Measurements from ENCODE around the gene TNFRSF11A. TPM values are rescaled to one million over a fixed set of nuclear protein-coding genes. Genes with fewer than 3 reads are reported as not detected.

TNFRSF11A gene
- total RNA-seq, result 3.3 and 3.5 TPM in 2 replicates

- DNase-seq (ENCODE audit: low read depth, low spot score), result no peak
Observed at GRCh38 chr18:62324917-62325805, at the start of gene TNFRSF11A. TNFRSF11A (plus strand) TSS chr18:62325310; CDS start chr18:62325353, 43 bp downstream.

GRCh38 chr18:62277045-62277444 is 48.1 kb upstream of the TNFRSF11A start:
- no peak for DNase-seq (ENCODE audit: low read depth, low spot score)

DNA sequence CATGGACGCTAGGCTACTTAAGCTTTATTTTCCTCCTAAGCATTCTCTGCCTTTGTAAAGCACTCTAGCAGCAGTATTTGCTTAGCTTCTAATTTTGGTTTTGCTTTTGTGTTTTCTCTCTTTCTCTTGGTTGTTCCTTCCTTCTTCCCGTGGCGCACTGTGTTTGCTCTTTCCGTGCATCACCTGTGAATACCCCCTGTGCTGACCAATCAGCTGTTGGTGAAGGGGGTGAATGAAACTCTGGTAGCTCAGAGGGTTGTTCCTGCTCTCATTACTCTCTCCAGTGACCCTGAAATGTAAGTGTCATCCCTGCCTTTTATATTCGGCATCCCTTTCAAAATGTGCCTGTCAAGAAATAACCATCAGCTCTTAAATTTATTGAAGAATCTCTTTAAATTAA is 45.5 kb upstream of the TNFRSF11A start:
- DNase-seq (ENCODE audit: low read depth, low spot score), result no peak

- no peak for DNase-seq (ENCODE audit: low read depth, low spot score)
Observed at GRCh38 chr18:62280058-62280457, 45.1 kb upstream of the TNFRSF11A start.

- DNase-seq (ENCODE audit: low read depth, low spot score), result no peak
Observed at GRCh38 chr18:62280786-62281185, 44.3 kb upstream of the TNFRSF11A start.

GRCh38 chr18:62281684-62282083 is 43.4 kb upstream of the TNFRSF11A start:
- peak; percentile 49 for DNase-seq (ENCODE audit: low read depth, low spot score)

GRCh38 chr18:62282188-62282629 is 42.9 kb upstream of the TNFRSF11A start:
- peak; percentile 7 for DNase-seq (ENCODE audit: low read depth, low spot score)

GRCh38 chr18:62284637-62285036 is 40.5 kb upstream of the TNFRSF11A start:
- DNase-seq (ENCODE audit: low read depth, low spot score), result no peak

DNA sequence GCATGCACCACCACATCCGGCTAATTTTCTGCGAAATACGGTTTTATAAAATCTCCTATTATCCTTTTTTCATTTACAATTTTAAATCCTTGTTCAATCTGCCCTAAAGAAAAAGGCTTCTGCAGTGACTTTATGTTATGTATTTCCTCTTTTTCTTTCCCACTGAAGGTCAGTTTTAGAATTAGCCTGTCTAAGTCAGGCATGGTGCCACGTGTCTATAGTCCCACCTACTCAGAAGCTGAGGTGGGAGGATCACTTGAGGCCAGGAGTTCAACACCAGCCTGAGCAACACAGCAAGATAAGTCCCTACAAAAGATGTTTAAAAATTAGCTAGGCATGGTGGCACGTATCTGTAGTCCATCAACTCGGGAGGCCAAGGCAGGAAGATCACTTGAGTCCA is 39.8 kb upstream of the TNFRSF11A start:
- no peak for DNase-seq (ENCODE audit: low read depth, low spot score)

GRCh38 chr18:62287781-62288664 is 37.1 kb upstream of the TNFRSF11A start:
- no peak for DNase-seq (ENCODE audit: low read depth, low spot score)

DNA sequence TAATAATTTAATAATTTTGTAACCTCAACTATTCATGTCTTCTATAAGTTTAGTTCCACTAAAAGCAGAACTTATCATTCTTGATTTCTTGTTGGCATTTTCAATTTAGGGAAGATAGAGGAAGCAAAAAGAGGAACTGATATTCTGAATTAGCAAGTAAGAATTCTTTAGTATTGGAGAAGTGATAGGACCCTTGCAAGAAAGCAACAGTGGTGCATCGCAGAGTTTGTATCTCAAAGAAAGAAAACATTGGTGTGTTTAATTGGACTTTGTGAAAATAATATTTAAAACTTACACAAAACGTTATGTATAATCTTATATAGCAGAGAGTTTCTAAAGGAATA is 36.5 kb upstream of the TNFRSF11A start:
- no peak for DNase-seq (ENCODE audit: low read depth, low spot score)

DNA sequence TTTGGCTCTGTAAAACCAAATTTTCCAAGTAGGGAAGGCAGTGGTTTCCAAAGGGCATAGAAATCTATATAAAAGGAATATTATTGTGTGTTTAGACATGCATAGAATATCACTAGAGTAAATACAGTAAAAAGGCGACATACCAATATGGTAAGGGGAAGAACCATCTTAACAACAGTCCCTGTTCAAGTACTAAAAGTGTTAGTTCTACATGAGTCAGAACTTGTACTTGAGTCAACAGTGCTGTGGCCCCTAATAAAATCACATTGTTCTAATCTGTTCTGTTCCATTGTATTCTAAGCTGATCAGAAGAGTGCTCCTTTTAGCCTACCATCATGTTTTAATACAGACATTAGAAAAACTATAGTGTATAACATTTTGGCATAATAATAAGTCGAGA is 36.1 kb upstream of the TNFRSF11A start:
- DNase-seq (ENCODE audit: low read depth, low spot score), result no peak

GRCh38 chr18:62294073-62294472 is 31.0 kb upstream of the TNFRSF11A start:
- DNase-seq (ENCODE audit: low read depth, low spot score), result no peak

- no peak for DNase-seq (ENCODE audit: low read depth, low spot score)
Observed at GRCh38 chr18:62300359-62300963, 24.6 kb upstream of the TNFRSF11A start.

DNA sequence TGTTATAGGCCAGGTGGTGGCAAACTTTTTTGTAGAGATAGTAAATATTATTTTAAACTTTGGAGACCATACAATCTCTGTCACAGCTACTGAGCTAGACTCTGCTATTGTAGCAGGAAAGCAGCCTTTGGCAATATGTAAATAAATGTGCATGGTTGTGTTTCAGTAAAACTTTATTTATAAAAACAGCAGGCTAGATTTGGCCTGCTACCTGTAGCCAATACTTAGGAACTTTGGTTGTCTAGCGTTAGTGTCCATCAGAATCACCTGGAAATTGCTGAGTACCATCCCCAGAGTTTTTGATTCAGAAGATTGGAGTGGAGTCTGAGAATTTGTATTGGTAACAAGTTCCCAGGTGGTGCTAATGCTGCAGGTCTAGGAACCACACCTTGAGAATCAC is 23.8 kb upstream of the TNFRSF11A start:
- DNase-seq (ENCODE audit: low read depth, low spot score), result no peak

DNA sequence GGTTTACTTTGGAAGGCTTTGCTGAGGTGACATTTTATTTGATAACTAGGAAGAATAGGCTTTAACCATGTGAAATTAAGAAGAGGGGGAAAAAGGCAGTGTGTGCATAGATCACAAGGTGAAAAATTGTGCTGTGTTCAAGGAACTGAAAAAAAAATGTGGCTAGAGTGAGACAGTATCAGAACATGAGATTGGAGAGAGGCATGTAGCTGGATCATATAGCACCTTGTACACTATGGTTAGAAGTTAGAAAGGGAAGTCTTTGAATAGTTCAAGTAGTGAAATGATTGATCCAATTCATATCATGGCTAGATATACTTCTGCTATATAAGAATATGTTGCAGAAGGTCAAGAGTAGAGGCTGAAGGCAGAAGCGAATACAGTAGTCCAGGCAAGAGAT is 12.3 kb upstream of the TNFRSF11A start:
- DNase-seq (ENCODE audit: low read depth, low spot score), result no peak

DNA sequence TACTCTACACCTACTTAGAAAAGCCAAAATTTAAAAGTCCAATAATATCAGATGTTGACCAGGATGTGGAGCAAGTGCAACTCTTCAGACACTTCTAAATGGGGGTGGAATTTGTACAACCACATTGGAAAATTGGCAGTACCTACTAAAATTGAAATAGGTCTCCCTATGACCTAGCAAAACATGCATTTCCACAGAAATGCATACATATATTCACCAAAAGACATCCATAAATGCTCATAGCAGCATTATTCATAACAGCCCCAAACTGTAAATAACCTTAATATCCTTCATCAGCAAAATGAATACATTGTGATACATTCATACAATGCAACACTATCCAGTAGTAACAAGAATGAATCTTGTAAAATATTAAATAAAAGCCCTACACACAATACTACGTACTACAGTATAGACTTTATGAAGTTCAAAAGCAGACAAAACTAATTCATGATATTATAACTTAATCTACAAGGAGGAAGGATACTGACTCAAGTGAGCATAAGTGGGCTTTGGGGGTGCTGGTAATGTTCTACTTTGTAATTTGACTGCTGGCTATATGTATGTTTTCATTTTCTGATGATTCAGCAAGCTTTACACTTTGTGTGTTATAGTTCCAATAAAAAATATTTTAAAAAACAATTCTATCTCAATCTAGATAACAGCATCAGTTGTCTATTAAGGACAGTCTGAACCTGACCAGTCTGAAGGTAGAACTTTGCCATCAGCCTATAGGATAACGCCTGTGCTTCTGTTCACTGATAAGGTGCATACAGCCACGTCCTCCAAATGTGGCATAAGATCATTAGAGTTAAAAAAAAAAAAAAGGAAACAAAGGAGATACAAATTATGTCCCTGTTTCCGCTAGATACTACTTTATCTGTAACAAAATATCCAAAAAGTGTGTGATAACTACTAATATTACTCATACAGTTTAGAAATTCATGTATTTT is 6.6 kb upstream of the TNFRSF11A start:
- no peak for DNase-seq (ENCODE audit: low read depth, low spot score)

DNA sequence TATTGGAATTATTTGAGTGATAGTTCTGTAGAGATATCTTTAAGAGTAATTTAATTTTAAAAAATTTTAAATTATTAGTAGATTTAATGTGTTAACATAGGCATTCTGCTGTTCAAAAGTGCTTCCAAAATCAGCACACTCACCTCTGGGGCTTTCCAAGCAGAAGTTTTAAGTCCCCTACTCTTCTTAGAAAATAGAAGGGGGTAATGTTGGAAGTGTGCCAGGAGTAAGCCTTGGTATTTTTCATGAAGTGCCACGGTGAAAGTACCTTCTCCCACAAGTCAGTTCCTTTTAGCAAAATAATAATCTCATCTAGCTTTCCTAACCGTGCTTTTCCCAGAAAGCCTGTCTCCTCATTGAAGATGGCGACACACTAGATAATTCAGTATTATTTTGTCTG is 3.9 kb upstream of the TNFRSF11A start:
- no peak for DNase-seq (ENCODE audit: low read depth, low spot score)

GRCh38 chr18:62323483-62324180 is 1.5 kb upstream of the TNFRSF11A start:
- DNase-seq (ENCODE audit: low read depth, low spot score), result no peak

DNA sequence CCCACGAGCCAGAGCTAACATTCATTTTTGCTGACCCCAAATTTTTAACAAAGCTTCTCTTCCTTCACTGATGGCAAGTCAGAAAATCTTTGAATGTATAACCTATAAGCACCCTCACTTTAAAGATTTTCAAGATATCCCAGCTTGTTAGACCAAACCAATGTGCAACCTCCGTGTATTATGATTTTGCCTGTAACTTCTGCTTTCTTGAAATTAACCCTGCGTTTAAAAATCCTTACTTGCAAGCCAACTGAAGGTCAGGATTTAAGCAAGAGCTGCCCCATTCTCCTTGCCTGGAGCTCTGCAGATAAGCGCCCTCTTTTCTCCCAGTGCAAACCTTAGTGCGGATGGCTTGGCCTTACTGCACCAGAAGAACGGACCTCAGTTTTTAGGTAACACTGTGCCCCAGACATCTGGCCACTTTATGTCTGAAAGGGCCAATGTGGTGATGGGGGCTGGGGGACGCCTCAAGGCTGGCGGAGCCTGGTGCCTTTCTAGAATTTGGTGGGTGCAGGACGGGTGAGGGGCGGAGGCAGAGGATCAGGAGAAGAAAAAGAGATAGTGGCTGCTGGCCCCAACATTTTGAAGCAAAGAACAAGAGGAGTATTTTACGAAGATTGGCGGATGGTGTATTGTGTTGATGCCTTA is 805 bp upstream of the TNFRSF11A start:
- DNase-seq (ENCODE audit: low read depth, low spot score), result no peak
